H54 (cell line): ENCODE measurements around the gene MSTN.

Source experiments
- DNase-seq: peaks from one replicate; pipeline ENCODE4 v3.0.0; 2011; ENCODE audit warnings: low spot score, mixed read lengths; ENCODE audit not compliant: insufficient read length
- FAIRE-seq: peaks from 3 replicates; lab custom pipeline; 2011; peaks lifted over from hg19 to GRCh38; lab: Jason Lieb, UNC
- POLR2A ChIP-seq: IDR thresholded peaks from 2 replicates; pipeline ENCODE4 v1.6.1; 2011; ENCODE audit warnings: low read depth, mild to moderate bottlenecking, low read length

Gene MSTN

DNA sequence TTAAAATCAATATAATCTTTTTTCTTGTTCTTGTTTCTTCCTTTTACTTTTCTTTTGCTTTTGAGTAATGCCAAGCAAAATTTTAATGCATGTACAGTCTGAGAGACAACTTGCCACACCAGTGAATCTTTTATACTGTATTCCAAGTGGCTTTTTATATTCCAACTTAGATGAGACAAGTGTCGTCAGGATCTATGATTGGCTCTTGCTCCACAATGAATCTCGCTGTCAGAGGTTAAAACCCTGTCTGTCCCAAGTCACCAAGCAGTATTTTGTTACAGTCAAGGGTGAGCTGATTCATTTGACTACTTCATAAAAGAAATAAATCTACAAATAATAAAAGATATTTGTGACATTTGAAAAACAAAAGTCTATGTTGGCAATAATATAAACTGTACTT, at the start of gene MSTN:
Gene MSTN (minus strand): TSS at position 129 of the 400 bp plus-strand sequence. CDS start 133 bp downstream, outside the sequence.
- no peak for DNase-seq
- no peak for FAIRE-seq
- no peak for TF ChIP-seq POLR2A

DNA sequence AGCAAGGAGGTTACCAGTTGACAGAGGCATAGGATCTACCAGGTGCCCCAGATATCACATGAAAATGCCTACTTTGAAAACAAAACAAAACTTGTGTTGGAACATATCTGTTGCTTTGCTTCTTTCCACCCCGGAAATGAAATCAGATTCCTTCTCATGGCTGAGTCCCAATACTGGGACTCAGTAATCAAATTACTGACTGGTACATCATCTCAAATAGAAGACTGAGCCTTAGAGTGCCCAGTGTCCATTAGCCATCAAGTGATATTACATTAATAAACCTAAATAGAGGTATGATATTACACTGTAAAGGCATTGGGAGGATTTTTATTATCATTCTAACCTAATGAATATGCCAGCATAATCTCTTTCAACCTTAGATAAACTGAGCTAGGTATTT, 48.6 kb upstream of the MSTN start:
- peak; percentile 74 for FAIRE-seq
- no peak for TF ChIP-seq POLR2A
- no peak for DNase-seq

DNA sequence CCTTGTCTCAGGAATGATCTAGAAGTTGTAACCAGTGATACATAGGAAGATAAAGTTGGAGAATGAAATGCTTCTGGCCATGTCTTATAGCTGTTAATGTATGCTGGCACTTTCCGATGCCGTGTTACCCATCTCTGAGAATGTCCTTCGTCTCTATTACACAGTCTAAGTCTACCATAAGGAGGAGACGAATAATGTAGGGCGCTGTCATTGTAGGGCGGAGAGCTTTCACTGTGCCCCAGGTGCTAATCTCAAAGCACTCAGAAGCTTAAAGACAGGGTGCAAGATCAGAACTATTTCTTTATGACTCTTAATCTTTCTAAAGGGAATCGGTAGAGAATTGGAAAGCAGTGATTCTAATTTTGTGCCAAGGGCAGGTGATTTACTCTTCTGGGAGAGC, 48.2 kb upstream of the MSTN start:
- TF ChIP-seq POLR2A = no peak
- FAIRE-seq = no peak
- no peak for DNase-seq

DNA sequence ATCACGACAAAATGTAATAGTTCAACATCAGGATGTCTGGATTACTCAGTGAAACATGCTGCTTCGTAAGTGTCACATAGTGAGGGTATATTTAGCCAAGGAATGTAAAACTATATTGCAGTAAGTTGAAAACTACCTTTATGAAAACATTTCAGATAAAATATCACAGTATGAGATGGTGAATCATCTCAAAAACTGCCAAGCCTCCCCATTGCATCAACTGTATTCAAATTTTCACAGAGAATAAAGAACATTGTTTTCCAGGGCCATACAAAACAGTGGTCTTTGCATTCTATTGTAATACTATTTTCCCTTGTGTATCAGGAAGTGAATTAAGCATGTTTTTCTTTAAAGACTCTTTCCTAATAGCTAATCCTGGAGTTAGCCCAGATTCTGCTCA, 47.6 kb upstream of the MSTN start:
- DNase-seq (peak; percentile 6), FAIRE-seq (peak; percentile 90)
- TF ChIP-seq POLR2A = no peak

DNA sequence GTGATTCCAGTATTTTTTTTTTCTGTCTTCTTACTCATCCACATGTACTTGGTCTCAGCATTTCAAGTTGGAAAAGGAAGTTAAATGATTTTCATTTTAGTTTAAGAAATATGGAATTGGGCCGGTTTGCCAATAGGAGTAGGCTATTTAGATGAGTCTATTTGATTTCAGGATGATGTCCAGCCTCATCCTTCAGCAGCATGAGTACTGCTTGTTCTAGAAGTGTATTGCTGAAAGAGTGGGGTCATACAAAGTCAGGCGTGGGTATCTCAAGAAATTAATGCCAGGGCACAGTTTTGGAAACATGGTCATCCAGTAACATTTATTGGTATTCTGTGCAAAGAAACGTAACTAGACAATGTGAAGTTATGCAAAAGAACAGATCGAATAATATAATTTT, 44.9 kb upstream of the MSTN start:
- FAIRE-seq (no peak), DNase-seq (no peak)
- TF ChIP-seq POLR2A = no peak

DNA sequence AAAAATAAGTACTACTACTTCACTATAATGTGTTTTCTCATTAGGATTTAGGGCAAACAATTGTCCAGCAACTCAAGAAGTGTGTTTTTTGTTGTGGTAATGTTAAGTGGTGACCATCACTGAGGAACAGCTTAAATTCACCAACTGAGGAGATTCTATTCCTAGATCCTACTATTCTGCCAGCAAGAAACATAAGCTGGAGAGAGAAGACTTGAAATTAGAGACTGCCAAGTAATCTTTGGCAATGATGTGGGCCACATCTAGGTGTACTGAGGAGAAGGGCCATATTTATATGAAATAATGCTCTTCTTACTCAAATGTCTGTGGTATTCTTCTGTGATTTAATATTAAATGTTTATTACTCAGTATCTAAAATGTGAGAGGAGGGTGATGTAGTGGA, 44.3 kb upstream of the MSTN start:
- no peak for FAIRE-seq
- DNase-seq = no peak
- TF ChIP-seq POLR2A = no peak

DNA sequence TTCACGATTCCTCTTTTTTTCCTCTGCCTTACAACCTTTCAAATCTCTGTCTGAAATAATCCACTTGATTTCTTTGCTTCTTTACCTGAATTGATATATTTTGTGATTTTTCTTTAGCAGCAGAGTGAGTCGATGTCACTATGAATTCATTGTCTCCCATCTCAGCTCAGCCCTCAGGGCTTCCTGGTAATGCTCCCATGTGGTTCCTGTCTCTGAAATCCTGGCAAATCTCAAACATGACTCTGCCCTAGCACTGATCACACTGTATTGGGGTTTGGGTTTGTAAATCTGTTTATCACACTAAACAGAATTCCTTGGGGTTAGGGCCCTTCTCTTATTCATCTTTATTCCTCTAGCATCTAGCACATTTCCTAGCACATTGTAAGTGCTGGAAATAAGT, 43.0 kb upstream of the MSTN start:
- FAIRE-seq (no peak), DNase-seq (no peak)
- TF ChIP-seq POLR2A = no peak

DNA sequence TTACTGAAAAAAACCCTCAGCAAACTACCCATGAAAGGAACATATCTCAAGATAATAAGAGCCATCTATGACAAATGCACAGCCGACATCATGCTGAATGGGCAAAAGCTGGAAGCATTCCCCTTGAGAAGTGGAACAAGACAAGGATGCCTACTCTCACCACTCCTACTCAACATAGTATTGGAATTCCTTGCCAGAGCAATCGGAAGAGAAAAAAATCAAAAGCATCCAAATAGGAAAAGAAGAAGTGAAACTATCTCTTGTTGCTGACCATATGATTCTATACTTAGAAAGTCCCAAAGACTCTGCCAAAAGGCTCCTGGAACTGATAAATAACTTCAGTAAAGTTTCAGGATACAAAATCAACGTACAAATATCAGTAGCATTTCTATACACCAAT, 40.6 kb upstream of the MSTN start:
- DNase-seq = no peak
- TF ChIP-seq POLR2A = no peak
- FAIRE-seq = no peak

DNA sequence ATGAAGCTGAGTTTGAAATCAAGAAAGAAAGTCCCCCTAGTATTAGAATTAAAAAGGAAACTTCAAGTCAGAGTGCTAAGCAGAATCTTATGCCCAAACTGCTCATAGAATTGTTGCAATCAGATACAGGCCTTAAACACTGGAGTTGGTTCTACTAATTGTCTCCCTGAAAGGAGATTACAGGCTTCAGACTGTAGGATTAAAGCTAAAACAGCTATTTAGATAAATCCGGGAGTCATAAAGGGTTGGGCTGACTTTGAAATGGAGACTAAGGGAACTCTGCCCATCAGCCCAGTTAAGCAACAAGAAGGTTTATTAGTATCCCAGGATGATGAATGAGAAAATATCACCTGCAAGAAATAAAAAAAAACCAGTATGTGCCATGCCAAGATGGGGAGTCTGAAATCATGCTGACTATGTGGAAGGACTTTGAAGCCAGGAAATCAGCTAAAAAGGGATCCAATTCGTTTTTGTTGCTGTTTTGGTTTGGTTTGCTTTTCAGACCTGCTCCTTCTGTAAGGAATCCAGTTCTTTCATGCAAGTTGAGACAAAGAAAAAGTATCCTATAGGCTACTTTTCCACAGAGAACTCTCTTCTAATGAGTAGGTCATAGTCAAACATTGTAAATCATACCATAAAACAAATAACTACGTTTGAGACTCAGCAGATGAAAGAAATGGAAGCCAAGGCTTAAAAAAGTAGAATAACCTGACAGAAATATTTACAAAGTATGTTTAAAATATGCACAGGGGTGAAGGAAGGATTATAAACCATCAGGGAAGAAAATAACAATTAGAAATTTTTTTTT, 37.6 kb upstream of the MSTN start:
- TF ChIP-seq POLR2A = no peak
- DNase-seq (no peak), FAIRE-seq (peak; percentile 36)

DNA sequence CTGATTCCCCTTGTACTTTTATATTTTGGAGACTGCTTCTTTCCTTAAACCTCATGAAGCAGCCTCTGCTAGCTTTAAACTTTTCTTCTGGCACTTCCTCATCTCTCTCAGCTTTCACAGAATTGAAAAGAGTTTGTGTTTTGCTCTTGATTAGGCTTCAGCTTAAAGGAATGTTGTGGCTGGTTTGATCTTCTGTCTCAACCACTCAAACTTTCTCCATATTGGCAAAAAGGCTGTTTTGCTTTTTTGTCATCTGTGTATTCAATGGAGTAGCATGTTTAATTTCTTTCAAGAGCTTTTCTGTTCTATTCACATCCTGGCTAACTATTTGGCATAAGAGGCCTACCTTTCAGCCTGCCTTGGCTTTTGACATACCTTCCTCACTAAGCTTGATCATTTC, 36.3 kb upstream of the MSTN start:
- TF ChIP-seq POLR2A = no peak
- no peak for FAIRE-seq

DNA sequence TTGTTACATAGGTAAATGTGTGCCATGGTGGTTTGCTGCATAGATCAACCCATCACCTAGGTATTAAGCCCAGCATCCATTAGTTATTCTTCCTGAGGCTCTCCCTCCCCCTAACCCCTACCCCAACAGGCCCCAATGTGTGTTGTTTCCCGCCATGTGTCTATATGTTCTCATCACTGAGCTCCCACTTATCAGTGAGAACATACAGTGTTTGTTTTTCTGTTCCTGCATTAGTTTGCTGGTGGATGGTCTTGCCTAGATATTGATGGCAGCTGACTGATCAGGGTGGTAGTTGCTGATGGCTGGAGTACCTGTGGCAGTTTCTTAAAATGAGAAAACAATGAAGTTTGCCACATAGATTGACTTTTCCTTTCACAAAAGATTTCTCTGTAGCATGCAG, 34.6 kb upstream of the MSTN start:
- DNase-seq (no peak), FAIRE-seq (no peak)
- no peak for TF ChIP-seq POLR2A

More for the DNA sequence above, 36.3 kb upstream of the MSTN start:
- no peak for DNase-seq

DNA sequence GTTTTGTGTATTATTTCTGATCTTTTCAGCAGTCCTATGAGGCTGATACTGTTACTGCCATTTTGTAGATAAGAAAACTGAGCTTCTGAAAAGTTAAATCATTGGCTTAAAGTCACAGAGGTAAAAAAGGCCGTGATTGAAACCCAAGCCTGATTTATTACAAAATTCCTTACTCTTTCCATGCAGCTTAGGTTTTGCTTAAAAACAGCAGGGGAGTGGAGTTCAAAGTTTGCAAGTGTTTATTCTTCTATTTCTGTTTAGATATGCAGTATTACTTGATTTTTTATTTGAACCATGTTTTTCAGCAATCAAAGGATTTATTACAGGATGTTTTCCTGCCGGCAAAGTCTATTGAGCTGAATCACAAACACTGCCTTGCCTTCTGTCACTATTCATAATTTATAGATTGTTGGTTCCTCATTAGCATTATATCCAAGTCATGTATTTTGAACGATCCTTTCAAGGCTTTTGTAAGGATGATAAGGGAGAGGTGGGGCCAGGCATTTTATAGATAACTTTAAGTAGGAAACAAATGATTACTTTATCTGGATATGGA, 31.9 kb upstream of the MSTN start:
- peak; percentile 67 for FAIRE-seq

DNA sequence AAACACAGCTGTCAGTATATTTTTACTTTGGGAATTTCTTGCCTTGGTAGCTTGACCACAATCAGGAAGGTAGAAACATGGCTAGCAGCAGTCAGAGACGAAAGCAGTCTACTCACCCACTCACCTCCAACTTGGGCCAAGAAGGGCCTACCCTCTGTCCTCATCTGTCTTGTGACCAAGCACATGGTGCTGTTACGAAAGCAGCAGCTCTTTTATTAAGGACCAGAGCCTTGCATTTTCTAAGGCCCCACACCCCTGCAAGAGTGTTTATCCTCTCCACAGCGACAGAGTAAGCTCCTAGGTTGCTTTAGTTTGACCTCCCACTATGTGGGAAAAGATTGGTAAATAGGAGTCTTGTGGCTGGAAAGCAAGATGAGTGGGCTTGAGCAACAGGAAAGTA, 31.3 kb upstream of the MSTN start:
- FAIRE-seq (no peak), DNase-seq (no peak)
- no peak for TF ChIP-seq POLR2A

More for the DNA sequence above, 31.9 kb upstream of the MSTN start:
- no peak for DNase-seq
- no peak for TF ChIP-seq POLR2A

DNA sequence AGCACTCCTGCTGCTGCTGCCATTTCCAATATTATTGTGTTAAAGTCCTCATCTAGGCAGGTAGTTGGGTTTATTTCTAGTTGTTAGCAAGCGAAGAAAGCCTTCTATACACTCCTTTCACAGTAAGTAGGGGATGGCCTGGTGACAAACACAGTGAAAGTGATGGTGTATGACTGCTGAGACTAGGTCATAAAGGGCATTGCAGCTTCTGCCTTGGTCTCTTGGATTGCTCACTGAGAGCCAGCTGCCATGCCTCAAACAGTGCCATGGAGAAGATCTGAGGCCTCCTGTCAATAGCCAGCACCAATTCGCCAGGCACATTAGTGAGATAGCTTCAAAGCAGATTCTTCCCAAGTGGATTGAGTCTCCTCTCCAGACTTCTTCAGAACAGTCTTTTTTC, 27.6 kb upstream of the MSTN start:
- FAIRE-seq = no peak
- no peak for DNase-seq
- TF ChIP-seq POLR2A = no peak

DNA sequence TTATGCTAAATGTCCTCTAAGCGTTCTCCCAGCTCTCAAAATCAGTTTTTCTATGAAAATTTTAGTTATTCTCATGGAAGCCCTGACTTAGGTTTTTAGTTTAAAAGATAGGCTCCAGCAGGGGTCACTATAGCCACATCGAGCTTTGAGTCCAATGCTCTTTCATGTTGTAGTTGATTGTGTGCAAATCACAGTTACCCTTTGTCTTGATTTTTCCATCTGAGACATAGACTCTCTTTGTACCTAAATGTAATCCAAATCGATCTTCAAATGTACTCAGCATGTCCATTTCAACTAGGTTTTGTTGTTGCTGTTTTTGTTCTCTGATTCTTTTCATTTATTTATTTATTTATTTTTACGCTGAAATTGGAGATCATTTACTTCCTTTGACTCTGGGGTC, 26.4 kb upstream of the MSTN start:
- DNase-seq (peak; percentile 9), FAIRE-seq (peak; percentile 96)
- no peak for TF ChIP-seq POLR2A

DNA sequence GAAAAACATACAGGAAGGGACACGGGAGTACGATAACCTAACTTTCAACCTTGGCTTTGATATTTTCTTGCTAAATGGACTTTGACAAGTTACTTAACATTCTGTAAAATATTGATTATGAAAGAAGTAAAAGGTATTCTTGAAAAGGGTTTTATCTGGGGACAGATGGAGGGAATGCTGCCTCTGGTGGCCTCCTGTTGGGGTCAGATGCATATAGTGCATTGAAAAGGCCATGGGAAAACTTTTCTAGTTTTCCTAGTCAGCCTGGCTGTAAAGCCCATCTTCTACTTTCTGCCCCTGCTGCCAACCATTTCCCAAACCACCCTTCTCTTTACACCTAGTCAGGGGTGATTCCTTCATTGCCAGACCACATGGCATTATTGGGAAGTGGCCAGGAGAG, 22.2 kb upstream of the MSTN start:
- no peak for FAIRE-seq
- TF ChIP-seq POLR2A = no peak
- DNase-seq = no peak
